Suppressor macrophage treated with lipopolysaccharide for 1 hour (primary cell): ENCODE data around the gene GSTM1.

ENCODE experiments used
- DNase-seq, 3 donors: peaks; one replicate each; pipeline ENCODE4 v3.0.0-alpha.2; 2020 to 2022

Gene GSTM1

DNA sequence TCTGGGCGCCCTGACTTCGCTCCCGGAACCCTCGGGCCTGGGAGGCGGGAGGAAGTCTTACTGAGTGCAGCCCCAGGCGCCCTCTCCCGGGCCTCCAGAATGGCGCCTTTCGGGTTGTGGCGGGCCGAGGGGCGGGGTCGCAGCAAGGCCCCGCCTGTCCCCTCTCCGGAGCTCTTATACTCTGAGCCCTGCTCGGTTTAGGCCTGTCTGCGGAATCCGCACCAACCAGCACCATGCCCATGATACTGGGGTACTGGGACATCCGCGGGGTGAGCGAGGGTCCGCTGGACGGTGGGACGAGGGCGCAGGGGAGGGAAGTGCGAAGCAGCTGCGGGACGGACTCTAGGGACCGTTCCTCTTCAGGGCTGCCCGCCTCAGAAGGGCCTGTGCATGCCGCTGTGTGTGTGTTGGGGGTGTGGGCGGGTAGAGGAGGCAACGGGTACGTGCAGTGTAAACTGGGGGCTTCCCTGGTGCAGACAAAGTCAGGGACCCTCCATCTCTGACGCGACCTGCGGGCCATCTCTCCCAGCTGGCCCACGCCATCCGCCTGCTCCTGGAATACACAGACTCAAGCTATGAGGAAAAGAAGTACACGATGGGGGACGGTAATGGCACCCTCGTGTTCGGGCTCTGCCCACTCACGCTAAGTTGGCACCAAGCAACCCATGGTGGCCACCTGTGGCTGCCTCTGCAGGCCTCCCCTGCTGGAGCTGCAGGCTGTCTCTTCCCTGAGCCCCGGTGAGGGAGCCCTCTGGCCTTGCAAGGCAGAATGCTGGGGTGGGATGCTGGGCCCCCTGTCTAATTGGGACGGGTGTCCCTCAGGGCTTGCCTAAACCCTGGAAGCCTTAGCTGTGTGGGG is at the start of gene GSTM1:
TSS of gene GSTM1 (plus strand) at position 177 of the 859 bp plus-strand sequence. CDS start at position 234, 57 bp downstream.
- DNase-seq: peak; percentile 72 to 94 (median 88)

- no peak for DNase-seq
These were observed 48.4 kb upstream of the GSTM1 start for GRCh38 chr1:109639063-109639840.

- DNase-seq: no peak
These were observed 47.8 kb upstream of the GSTM1 start for GRCh38 chr1:109639841-109640184.

- DNase-seq: peak; percentile 83 to 91 (median 89)
These were observed 47.2 kb upstream of the GSTM1 start for GRCh38 chr1:109640285-109640865.

- DNase-seq: peak; percentile 50 to 55 (median 54)
These were observed 46.4 kb upstream of the GSTM1 start for GRCh38 chr1:109641078-109641740.

DNA sequence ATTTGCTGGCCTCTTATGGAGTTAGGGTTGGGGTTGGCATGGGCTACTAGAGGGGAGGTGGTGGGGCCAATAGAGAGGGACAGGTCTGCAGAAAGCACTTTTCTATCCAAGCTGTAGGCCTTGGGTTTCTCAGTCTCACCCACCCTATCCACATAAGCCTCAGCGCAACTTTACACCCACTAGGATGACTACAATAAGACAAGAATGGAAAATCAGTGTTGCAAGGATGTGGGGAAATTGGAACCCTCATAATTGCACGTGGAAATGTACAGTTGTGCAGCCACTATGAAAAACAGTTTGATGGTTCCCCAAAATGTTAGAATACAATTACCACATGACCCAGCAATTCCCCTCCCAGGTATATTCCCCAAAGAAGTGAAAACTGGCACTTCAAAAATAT is 45.8 kb upstream of the GSTM1 start:
- DNase-seq: peak; percentile 81 to 89 (median 85)

DNA sequence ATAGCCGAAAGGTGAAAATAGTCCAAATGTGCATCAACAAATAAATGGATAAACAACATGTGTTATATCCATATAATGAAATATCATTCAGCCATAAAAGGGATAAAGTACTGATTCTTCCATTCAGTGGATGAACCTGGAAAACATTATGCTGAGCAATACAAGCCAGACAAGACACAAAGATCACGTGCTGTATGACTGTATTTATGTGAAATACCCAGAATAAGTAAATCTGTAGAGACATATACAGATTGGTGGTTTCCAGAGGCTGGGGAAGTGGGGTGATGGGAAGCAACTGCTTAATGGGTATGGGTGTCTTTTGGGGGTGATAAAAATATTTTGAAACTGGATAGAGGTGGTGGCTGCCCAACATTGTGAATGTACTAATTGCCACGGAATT is 45.0 kb upstream of the GSTM1 start:
- peak; percentile 72 to 83 (median 80) for DNase-seq

GRCh38 chr1:109643385-109644230 is 44.0 kb upstream of the GSTM1 start:
- peak; percentile 78 to 93 (median 88) for DNase-seq

DNA sequence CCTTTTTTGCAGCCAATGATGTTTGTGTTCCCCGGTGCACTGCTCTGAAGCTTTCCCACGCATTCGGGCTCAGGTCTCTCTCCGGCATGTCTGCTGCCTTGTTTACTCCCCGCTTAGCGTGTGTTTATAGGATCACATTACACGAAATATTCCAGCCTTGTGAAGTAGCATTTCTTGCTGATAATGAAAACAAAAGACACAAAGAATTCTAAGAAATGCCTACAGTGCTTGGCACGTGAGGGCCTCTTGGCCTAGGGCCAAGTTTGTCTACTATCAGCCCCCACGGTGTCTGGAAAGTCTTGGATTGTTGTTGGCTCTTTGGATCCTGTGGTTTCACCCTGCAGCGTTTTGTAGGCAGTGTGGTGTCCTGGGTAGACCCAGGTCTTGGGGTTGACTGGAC is 42.9 kb upstream of the GSTM1 start:
- no peak for DNase-seq

DNA sequence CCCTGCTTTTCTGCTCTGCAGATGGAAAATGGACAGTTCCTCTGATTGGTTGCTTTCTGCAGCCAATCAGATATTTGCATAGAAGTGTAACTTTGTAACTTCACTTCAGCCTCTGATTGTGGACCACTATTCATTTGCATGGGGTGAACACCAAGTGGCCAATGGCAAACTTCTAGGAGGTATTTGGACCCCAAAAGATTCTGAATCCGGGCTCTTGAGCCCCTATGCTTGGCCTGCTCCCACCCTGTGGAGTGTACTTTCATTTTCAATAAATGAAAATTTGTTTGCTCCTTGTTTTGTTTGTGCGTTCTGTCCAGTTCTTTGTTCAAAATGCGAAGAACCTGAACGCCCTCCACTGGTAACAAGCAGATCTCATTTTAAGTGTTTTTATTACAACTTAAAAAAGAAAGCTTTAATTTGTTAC is 38.1 kb upstream of the GSTM1 start:
- DNase-seq: peak; percentile 41 to 57 (median 55)

GRCh38 chr1:109650609-109651008 is 37.0 kb upstream of the GSTM1 start:
- no peak for DNase-seq

DNA sequence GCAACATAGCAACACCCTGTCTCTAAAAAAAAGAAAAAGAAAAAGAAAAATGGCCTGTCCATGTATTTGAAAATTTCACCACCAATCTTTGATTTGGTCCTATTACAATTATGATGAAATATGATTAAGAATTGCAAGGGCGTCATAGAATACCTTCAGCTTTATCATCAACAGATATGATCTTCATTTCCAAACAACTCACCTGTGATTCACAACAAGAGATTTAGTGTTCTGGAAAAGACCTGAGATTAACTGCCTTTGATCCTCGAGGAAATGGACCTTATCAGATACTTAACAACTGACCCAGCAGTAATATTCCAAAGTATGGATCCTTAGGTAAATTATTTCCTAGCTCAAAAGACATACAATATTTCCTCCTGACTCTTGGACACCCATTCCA is 35.2 kb upstream of the GSTM1 start:
- no peak for DNase-seq

GRCh38 chr1:109653306-109653705 is 34.3 kb upstream of the GSTM1 start:
- DNase-seq: no peak

- DNase-seq: no peak
These were observed 33.1 kb upstream of the GSTM1 start for GRCh38 chr1:109654519-109654918.

- DNase-seq: peak; percentile 68 to 90 (median 73)
These were observed 31.8 kb upstream of the GSTM1 start, which contains the start of gene GSTM4 for GRCh38 chr1:109655615-109656519. TSS of gene GSTM4 (plus strand) at chr1:109656099. CDS start at chr1:109656390, 291 bp downstream.

GRCh38 chr1:109657395-109657794 is 30.2 kb upstream of the GSTM1 start:
- DNase-seq: no peak

- DNase-seq: no peak
These were observed 29.6 kb upstream of the GSTM1 start for GRCh38 chr1:109657970-109658369.

DNA sequence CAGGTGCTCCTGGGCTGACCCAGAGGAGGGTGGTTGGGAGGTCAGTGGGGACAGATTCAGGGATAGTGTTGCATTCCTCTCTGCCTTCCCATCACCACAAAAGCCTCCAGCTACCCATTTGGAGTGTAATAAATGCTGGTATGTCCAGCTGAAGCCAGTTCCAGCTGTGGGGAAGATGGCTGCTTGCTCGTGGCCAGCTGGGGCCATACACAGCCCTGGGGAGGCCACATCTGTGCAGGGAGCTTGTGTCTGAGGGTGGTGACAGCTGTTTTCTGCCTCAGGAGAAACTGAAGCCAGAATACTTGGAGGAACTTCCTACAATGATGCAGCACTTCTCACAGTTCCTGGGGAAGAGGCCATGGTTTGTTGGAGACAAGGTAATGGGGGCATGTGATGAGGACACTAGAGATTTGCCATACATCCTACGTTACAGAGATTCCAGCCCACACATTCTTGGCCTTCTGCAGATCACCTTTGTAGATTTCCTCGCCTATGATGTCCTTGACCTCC is 29.0 kb upstream of the GSTM1 start:
- DNase-seq: peak in 1 of 3 donors; percentile 30

GRCh38 chr1:109659145-109659544 is 28.5 kb upstream of the GSTM1 start:
- no peak for DNase-seq

DNA sequence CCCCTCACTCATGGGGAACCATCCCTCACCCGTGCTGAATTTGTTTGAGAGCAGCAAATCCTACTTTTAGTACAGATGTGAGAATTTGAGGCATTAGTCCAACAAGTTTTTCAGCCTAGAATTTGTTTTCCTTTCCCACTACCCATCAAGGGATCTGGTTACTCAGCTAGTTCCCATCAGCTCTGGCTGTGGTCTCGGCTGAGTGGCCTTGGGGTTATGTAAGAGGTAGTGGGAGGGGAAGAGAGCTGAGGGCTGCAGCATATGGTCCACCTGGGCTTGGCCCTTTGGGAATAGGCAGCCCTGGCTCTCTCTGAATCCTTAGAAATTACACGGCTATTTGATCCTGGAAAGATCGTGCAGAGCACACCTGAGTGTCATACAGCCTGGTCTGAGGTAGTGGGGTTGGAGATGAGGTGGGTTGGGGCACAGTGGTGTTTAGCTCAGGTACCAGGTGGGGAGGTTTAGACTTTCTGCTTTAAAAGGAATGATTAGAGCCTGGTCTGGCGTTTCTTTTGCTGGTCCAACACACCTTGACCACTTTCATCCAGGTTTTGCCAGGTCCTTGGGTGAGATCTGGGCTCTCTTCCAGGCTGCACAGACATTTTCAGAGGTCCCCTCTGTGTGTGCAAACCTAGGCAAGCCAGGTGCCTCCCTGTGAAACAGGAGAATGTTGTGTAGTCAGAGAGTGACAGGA is 27.5 kb upstream of the GSTM1 start:
- DNase-seq: peak; percentile 39 to 48 (median 45)
